ENCODE measurements around the gene RAD51AP1. TPM values are rescaled to one million over a fixed set of nuclear protein-coding genes. Genes with fewer than 3 reads are reported as not detected.

RAD51AP1 gene
- total and polyA plus RNA-seq, 2 of the 8 experiments (the other 6 are each of a cell fraction or from before 2014, with no cell fraction given) = 29.7 to 48.3 TPM

DNA sequence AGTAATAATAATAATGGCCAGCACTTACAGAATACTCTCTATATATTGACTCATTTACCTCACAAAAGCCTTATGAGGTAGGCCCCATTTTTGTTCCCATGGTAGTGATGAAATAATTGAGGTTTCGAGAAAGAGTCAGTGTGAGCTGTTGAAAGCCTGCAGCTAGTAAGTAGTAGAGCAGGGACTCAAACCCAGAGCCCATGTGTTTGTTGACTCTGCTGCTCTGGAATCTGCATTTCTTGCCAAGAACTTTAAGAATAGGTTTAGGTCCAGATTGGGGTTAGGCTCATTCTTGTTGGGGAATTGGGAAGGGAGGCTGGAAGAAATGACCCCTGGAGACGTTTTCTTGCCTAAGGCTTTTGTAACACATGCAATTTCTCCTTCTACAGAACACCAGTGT is 51.3 kb downstream of the RAD51AP1 start:
- H2AFZ ChIP-seq (ENCODE audit: low read length) = no peak overlapping the region
- ChIA-PET POLR2A (ENCODE audit: partially characterized antibody) (no interaction called here), CTCF (ENCODE audit: partially characterized antibody) (interaction anchor here (0.6 to 2.1 kb wide), 5 partner anchors 10 to 477 kb away, joined by 3 to 5 read pairs (median 3); no protein-coding TSS in a partner anchor)
- no peak overlapping the region for H2BK15ac ChIP-seq (ENCODE audit: low read length)
- no peaks in the 10 kb centered on the region for H3K9me3 ChIP-seq (ENCODE audit: insufficient read depth in 2 of 2, low read depth in 1 of 2, low read length in 1 of 2)
- H3K4me3 ChIP-seq (ENCODE audit: extremely low read depth in 1 of 4, insufficient read depth in 2 of 4, low read depth in 3 of 4, low read length in 4 of 4) = no peak overlapping the region
- no peak overlapping the region for H2AK5ac ChIP-seq (ENCODE audit: low read depth, low read length)
- H3K27ac ChIP-seq (ENCODE audit: low read depth, low read length) = no peak overlapping the region
- no peak overlapping the region for H4K8ac ChIP-seq (ENCODE audit: extremely low read depth, insufficient read depth, low read length)
- no peaks in the 10 kb centered on the region for H3K79me2 ChIP-seq (ENCODE audit: control insufficient read depth in 1 of 2, insufficient read depth in 2 of 2, low read length in 2 of 2)
- no peak overlapping the region for H2BK5ac ChIP-seq (ENCODE audit: low read depth, low read length)
- no peak overlapping the region for H3K4me2 ChIP-seq (ENCODE audit: insufficient read depth in 1 of 2, low read depth in 2 of 2, low read length in 2 of 2)
- no peaks in the 10 kb centered on the region for H3K79me1 ChIP-seq (ENCODE audit: low read depth, low read length)
- H3K27me3 ChIP-seq (replicated peaks in 1 of 4; ENCODE audit: control insufficient read depth in 3 of 4, extremely low read depth in 1 of 4, insufficient read depth in 3 of 4, low read length in 3 of 4) = no peaks in the 10 kb centered on the region; a peak in 2 of 7 replicates
- H2BK12ac ChIP-seq (ENCODE audit: low read depth, low read length) = no peak overlapping the region
- no peaks in the 10 kb centered on the region for H3K36me3 ChIP-seq (ENCODE audit: control insufficient read depth in 2 of 4, insufficient read depth in 4 of 4, low read length in 3 of 4)
- DNase-seq (ENCODE audit: low read depth in 1 of 2, low spot score in 2 of 2) (no peak), FAIRE-seq (no peak)
- H2BK20ac ChIP-seq (ENCODE audit: low read length) = no peak overlapping the region
- 85% methylated on average over 2 of the region's 2 CpGs; no CpG with 5 or more reads in 1 of the 2 experiments for WGBS, 2 experiments (ENCODE audit: extremely low coverage in 1 of 2, insufficient coverage in 1 of 2, insufficient read length in 1 of 2, insufficient replicate concordance in 2 of 2, low coverage in 1 of 2, low lambda C conversion rate in 2 of 2, missing lambda C conversion rate in 1 of 2)
- no peak overlapping the region for H2BK120ac ChIP-seq (replicated peaks; ENCODE audit: low read depth, low read length)
- H3K4me1 ChIP-seq (replicated peaks in 1 of 4; ENCODE audit: control insufficient read depth in 3 of 4, insufficient read depth in 4 of 4, low read length in 3 of 4) = no peaks in the 10 kb centered on the region
- H3K56ac ChIP-seq (replicated peaks; ENCODE audit: insufficient read length, low read depth, low read length) = no peak overlapping the region
- no peak overlapping the region for H3K14ac ChIP-seq (ENCODE audit: insufficient read length)
- no peak overlapping the region for H3K9ac ChIP-seq (replicated peaks in 1 of 4; ENCODE audit: extremely low read depth in 1 of 4, low read depth in 3 of 4, low read length in 3 of 4)
- no peaks in the 10 kb centered on the region for H3K23me2 ChIP-seq (ENCODE audit: low read depth, low read length)
- TF ChIP-seq POLR2A (IDR thresholded peaks at IDR 0.05; ENCODE audit: control extremely low read depth in 1 of 2, low read depth in 2 of 2, low read length in 2 of 2) (no peak), BCL11A (IDR thresholded peaks at IDR 0.05; ENCODE audit: low read depth in 2 of 2, low read length in 2 of 2) (no peak), NANOG (IDR thresholded peaks at IDR 0.05; ENCODE audit: insufficient read depth, low read depth, low read length, poor library complexity, severe bottlenecking) (no peak), JUN (IDR thresholded peaks at IDR 0.05; ENCODE audit: low read depth, low read length) (no peak), CBX5 (IDR thresholded peaks at IDR 0.05; ENCODE audit: low read depth, low read length) (no peak), POLR2AphosphoS5 (IDR thresholded peaks at IDR 0.05; ENCODE audit: low read depth, low read length) (no peak), EP300 (IDR thresholded peaks at IDR 0.05; ENCODE audit: borderline replicate concordance in 1 of 2, low read depth in 2 of 2, low read length in 2 of 2) (no peak), KDM4A (IDR thresholded peaks at IDR 0.05; ENCODE audit: low read depth, low read length, severe bottlenecking) (no peak)
- H3K18ac ChIP-seq (ENCODE audit: extremely low read depth, low read length) = no peak overlapping the region
- H4K91ac ChIP-seq (replicated peaks; ENCODE audit: insufficient read length, low read length) = no peak overlapping the region
- no peak overlapping the region for H4K5ac ChIP-seq (ENCODE audit: insufficient read length, low read depth, low read length)
- H4K20me1 ChIP-seq (replicated peaks in 1 of 2; ENCODE audit: control insufficient read depth in 1 of 2, insufficient read depth in 2 of 2, low read length in 2 of 2) = no peaks in the 10 kb centered on the region
- no peak overlapping the region for H3K4ac ChIP-seq (replicated peaks; ENCODE audit: insufficient read length, low read depth, low read length)
- no peak overlapping the region for H3K23ac ChIP-seq (ENCODE audit: insufficient read length)
